Left lung (tissue), 10 donors: ENCODE measurements around the gene POU2F1. TPM values are rescaled to one million over a fixed set of nuclear protein-coding genes. Genes with fewer than 3 reads are reported as not detected.

ENCODE experiments used
- ATAC-seq: fragments of 200-7000 bp; cut with Tn5 transposase; one replicate; pipeline ENCODE4 v1.9.1; 2020; ENCODE audit warnings: moderate library complexity
- DNase-seq, 4 donors: peaks; one replicate each; pipeline ENCODE4 v3.0.0-alpha.2; 2013 to 2020
- H3K27ac ChIP-seq, 2 donors: fragments of 200-600 bp; sonication (generic) in 1 of 2; one replicate each; pipeline versions ENCODE4 v1.5.0 to v1.8.0; 2020 to 2021
- H3K27me3 ChIP-seq, 2 donors: fragments of 200-600 bp; sonication (generic) in 1 of 2; one replicate each; pipeline versions ENCODE4 v1.5.0 to v1.8.0; 2020 to 2021
- H3K36me3 ChIP-seq, 2 donors: fragments of 200-600 bp; sonication (generic) in 1 of 2; one replicate each; pipeline versions ENCODE4 v1.5.0 to v1.8.0; 2020 to 2021
- H3K4me1 ChIP-seq, 2 donors: fragments of 200-600 bp; one replicate each; pipeline ENCODE4 v1.8.0; 2021
- H3K4me3 ChIP-seq, 2 donors: fragments of 200-600 bp; sonication (generic) in 1 of 2; one replicate each; pipeline versions ENCODE4 v1.5.0 to v1.8.0; 2020 to 2021; ENCODE audit warnings: mild to moderate bottlenecking in 1 of 2
- H3K9me3 ChIP-seq, 2 donors: fragments of 200-600 bp; sonication (generic) in 1 of 2; one replicate each; pipeline versions ENCODE4 v1.5.0 to v1.8.0; 2020 to 2021
- CTCF ChIP-seq, 2 donors: fragments of 200-600 bp; sonication (generic) in 1 of 2; IDR thresholded peaks; one replicate each; pipeline versions ENCODE4 v1.5.0 to v1.8.0; 2021; ENCODE audit warnings: antibody characterized with exemption in 2 of 2
- intact Hi-C, 2 donors: fragments of 100-400 bp; cut with DNase I; formaldehyde crosslinking; loops; one replicate each; pipeline versions ENCODE4 v1.11.2 to v1.14.2; 2022
- polyA plus RNA-seq, 6 donors: library from polyadenylated mRNA; unstranded; fragments of 120-200 nt; gene quantifications; one replicate each; pipeline ENCODE4 v1.2.1, GENCODE V29; 2013; ENCODE audit not compliant: insufficient read length in 6 of 6
- total RNA-seq, 2 donors: library from RNA; stranded (reverse); fragmentation: NEBNext Ultra II Directional; extraction: Animal tissue kit (Norgen Biotek cat#: 25700); gene quantifications; one replicate each; pipeline ENCODE4 v1.2.1, GENCODE V29; 2021
- donor health status: DM: no; HTN: yes; CAD: no.
- donor health status: DM: no; HTN: no; CAD: no.

Gene POU2F1
- total and polyA plus RNA-seq, 8 donors: 12.3 to 16.3 (median 15.2) TPM

- no peak for ATAC-seq
- Histone ChIP-seq H3K9me3 (no peaks in the 10 kb centered on the region), H3K27me3 (peaks cover 0 to 10% of the 10 kb centered on the region in 2 donors), H3K4me1 (peaks cover 0 to 11% of the 10 kb centered on the region in 2 donors), H3K4me3 (no peak overlapping the region), H3K27ac (no peak overlapping the region), H3K36me3 (no peaks in the 10 kb centered on the region)
- intact Hi-C loops: no loop called here
- TF ChIP-seq CTCF (IDR thresholded peaks at IDR 0.05): no peak
- no peak for DNase-seq
These were observed 237.4 kb downstream of the POU2F1 start for GRCh38 chr1:167457936-167458584.

- intact Hi-C loops: no loop called here
- TF ChIP-seq CTCF (IDR thresholded peaks at IDR 0.05): no peak
- H3K36me3 ChIP-seq: no peaks in the 10 kb centered on the region
These were observed 240.2 kb downstream of the POU2F1 start for GRCh38 chr1:167460836-167461235.

GRCh38 chr1:167462341-167462740 is 241.7 kb downstream of the POU2F1 start:
- intact Hi-C loops: no loop called here
- no peak overlapping the region for H3K4me3 ChIP-seq
- H3K36me3 ChIP-seq: no peaks in the 10 kb centered on the region
- no peaks in the 10 kb centered on the region for H3K27me3 ChIP-seq
- ATAC-seq: no peak
- H3K9me3 ChIP-seq: no peaks in the 10 kb centered on the region
- no peak for TF ChIP-seq CTCF (IDR thresholded peaks at IDR 0.05)
- no peaks in the 10 kb centered on the region for H3K4me1 ChIP-seq
- H3K27ac ChIP-seq: no peak overlapping the region
- peak in 1 of 4 donors; percentile 19 for DNase-seq

More at GRCh38 chr1:167460836-167461235, 240.2 kb downstream of the POU2F1 start:
- ATAC-seq (no peak), DNase-seq (no peak)
- no peaks in the 10 kb centered on the region for H3K27me3 ChIP-seq
- no peaks in the 10 kb centered on the region for H3K9me3 ChIP-seq
- no peak overlapping the region for H3K27ac ChIP-seq
- H3K4me3 ChIP-seq: no peak overlapping the region
- H3K4me1 ChIP-seq: no peaks in the 10 kb centered on the region

- DNase-seq: peak in 1 of 4 donors; percentile 3
- Histone ChIP-seq H3K36me3 (no peaks in the 10 kb centered on the region), H3K4me1 (no peaks in the 10 kb centered on the region), H3K9me3 (no peaks in the 10 kb centered on the region), H3K27ac (no peak overlapping the region), H3K4me3 (no peak overlapping the region), H3K27me3 (no peaks in the 10 kb centered on the region)
- TF ChIP-seq CTCF (IDR thresholded peaks at IDR 0.05): no peak
- intact Hi-C loops: no loop called here
- ATAC-seq: no peak
These were observed 242.4 kb downstream of the POU2F1 start for GRCh38 chr1:167463080-167463479.

- no peak overlapping the region for H3K27ac ChIP-seq
- DNase-seq: no peak
- no peak overlapping the region for H3K4me3 ChIP-seq
- ATAC-seq: no peak
- H3K36me3 ChIP-seq: no peaks in the 10 kb centered on the region
- no peaks in the 10 kb centered on the region for H3K4me1 ChIP-seq
- intact Hi-C loops: no loop called here
- no peak for TF ChIP-seq CTCF (IDR thresholded peaks at IDR 0.05)
- H3K9me3 ChIP-seq: no peaks in the 10 kb centered on the region
- H3K27me3 ChIP-seq: no peaks in the 10 kb centered on the region
These were observed 243.3 kb downstream of the POU2F1 start for GRCh38 chr1:167463875-167464575.
